ENCODE measurements around the gene CACNA1H.

CACNA1H gene

GRCh38 chr16:1159325-1159972, 6.5 kb downstream of the CACNA1H start:
- DNase-seq = no peak

DNA sequence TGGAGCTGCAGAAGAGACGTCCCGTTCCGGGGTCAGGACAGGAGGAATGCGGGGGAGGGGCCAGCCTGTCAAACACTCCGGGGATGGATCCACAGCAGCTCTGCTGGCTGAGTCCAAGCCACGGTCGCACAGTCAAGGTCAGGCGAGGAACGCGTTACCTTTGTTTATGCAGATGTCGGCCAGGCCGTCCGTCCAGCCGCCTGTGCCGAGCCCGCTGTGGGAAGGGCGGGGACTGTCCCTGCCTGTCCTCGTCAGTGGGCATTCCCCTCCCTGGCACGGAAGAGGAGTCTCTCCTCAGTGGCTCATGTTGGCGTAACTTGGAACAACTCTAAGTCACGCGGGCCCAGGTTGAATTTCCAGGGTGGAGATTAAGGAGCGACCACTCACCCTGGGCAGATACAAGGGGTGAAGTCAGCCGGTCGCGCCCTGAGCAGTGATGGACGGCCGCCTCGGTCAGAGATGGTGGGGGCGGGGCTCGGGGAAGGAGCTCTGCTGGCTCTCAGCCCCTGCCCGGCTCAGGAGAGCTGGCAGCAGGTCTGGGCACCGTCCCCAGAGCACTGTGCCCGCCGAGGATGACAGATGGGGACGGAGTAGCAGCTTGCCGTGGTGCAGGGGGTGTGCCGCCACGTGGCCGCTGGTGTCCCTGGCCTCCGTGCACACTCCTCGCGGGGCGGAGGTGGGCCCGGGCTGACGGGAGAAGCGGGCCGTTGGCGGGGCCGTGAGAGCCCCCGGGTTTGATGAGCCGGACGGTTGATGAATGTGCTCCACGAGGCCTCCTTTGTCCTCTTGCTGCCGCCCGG, 7.3 kb downstream of the CACNA1H start:
- no peak for DNase-seq

DNA sequence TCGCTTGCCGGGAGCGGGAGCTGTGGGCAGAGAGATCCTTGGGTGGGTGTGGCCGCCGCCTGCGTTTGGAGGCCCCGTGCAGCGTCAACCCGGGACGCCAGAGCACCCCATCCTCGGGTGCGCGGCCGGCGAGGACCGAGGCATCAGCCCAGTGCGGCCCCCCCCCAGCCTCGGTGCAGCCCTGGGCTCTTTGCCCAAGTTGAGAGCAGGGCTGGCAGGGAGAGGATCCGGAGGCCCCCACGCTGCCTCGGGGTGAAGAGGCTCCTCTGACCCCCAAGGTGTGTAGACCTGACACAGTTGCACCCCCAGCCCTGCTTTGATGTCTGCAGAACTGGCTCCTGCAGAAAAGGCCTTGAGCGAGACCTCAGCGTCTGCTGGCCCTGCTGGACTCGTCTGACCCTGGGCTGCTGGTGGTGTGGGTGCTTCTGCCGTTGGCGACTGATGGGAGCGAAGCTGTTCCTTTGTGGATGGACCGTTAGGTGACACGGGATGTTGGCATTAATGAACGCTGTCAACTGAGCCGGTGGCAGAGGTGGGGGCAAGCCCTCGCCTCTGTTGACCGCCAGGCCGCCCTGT, 8.0 kb downstream of the CACNA1H start:
- DNase-seq = no peak

DNA sequence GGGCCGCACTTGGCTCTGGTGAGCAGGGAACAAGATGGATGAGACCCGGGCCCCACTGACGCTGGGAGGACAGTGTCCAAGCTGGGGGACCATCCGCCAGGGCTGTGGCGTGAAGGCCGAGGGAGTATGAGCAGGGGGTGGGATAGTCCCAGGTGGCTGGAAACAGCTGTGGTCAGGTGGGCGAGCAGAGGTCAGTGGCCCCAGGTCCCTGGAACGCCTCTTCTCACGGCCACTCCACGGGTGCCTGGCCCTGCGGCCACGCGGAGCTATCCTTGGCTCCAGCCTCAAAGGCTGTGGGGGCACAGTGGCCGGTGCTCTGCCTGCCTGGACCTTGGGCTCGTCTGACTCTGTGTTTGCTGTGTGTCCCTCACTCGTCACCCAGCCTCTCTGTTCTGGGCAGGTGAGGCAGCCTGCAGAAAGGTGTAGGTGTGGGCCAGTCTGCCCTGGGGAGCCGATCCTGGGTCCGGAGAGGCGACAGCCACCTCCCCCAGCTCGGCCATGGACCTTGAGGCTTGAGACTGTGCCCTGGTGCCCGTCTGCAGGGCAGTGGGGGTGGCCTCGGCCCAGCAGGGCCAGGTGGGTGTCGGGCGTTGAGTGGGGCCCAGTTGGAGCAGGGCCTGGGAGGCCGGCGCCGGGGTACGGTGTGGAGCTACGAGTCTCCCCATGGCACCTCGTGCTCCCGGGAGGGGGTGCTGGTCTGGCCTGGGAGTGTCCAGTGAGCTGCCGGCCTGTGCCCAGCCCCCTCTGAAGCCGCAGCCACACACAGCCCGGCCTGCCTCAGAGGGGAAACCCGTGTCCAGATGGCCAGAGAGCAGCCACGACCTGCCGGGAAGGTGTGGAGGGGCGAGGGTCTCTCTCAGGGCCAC, 10.0 kb downstream of the CACNA1H start:
- no peak for DNase-seq

GRCh38 chr16:1163567-1164055, 10.7 kb downstream of the CACNA1H start:
- DNase-seq = no peak

DNA sequence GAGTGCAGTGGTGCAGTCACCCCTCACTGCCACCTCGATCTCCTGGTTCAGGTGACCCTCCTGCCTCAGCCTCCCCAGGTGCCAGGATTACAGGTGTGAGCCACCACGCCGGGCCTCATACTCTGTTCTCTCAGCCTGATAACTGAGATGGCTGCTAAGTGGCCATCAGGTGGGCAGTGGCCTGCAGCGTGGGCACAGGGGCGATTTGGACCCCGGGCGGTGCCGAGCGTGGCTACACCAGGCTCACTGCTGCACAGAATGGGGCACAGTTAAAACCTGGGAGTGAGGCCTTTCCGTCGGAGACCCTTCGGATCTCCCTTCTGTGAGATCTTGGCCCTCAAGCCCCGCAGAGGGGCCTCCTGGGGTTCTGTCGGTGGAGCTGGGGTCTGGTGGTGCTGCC, 11.5 kb downstream of the CACNA1H start:
- no peak for DNase-seq

- DNase-seq = no peak
Measured at GRCh38 chr16:1164975-1165374, 12.1 kb downstream of the CACNA1H start.

GRCh38 chr16:1165511-1165910, 12.6 kb downstream of the CACNA1H start:
- no peak for DNase-seq

DNA sequence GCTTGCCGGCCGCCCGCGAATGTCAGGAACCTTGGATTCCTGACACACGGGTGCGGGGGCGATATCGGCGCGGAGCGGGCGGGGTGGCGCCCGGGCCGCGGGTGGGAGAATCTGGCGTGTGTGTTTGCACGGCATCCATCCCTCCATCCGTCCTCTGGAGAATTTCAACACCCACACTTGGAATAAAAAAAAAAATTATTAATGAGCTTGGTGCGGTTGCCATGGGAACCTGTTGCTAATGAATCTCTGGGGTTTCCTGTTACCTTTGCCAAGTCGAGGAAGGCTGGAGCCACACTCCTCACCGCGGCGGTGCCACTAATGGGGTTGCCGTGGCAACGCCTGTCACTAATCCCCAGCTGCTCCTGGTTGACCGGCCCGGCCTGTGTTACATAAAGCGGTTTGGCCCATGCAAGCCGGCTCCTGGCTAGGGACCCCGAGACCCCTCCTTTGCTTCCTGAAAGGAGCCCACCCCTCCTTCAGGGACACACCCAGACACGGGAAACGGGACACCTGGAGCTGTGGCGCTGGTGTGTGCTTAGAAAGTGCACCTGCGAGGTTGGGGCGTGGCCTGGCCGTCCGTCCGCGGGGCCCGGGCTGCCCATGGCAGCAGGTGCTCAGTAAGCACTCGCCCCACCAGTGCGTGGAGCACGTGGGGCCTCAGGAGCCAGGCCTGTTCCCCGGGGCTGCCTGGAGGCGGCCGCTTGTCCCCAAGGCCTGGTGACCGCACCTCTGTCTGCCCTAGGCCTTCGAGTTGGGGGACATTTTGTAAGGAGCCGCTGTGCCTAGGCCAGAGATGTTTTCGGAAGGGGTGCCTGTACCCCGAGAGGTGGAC, 14.6 kb downstream of the CACNA1H start:
- peak; percentile 55 for DNase-seq

- DNase-seq = no peak
Measured at GRCh38 chr16:1168837-1169236, 15.9 kb downstream of the CACNA1H start.

GRCh38 chr16:1169285-1170075, 16.6 kb downstream of the CACNA1H start:
- DNase-seq = no peak

DNA sequence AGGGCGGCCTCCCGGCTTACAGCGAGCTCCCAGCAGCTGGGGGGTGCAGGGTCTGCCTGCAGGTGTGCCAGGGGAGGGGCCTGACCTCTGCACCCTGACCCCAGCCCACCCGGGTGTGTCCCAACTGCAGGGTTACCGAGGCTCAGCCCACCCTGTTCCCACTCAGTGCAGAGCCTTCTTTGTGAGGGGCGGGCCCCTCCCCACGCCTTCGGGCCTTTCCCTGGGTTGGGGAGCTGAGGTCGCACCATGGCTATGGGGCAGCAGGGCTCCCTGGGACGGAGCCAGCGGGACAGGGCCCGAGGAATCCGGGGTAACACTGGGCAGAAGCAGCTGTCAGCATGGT, 17.1 kb downstream of the CACNA1H start:
- DNase-seq = no peak

GRCh38 chr16:1171001-1171400, 18.1 kb downstream of the CACNA1H start:
- DNase-seq = no peak

DNA sequence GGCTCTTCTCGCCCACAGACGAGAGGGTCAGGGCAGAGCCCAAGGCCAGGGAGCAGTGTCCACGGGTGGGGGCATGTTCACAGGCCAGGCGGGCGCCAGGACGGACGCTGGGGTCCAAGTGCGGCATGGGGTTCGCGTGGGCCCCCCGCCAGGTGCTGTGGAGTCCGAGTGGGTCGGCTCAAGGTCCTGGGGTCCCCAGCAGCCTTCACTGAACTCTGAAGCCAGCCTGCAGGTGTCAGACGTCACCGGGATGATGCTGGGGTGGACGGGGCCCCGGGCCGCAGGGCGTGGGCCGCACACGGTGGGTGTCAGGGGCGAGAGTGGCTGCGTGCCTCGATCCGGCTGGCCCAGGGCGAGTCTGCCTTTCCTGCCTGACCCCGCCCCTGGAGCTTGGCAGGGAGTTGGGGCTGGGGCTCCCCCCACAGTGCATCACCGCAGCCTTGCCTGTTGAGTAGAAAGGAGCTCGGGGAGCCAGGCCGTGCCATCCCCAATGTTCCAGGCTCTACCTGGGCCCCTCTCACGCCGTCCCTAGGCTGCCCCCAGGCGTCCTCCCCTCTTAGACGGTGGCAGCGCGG, 19.0 kb downstream of the CACNA1H start:
- DNase-seq = no peak

GRCh38 chr16:1172651-1173050, 19.7 kb downstream of the CACNA1H start:
- no peak for DNase-seq

GRCh38 chr16:1173788-1174451, 21.0 kb downstream of the CACNA1H start:
- DNase-seq = no peak

DNA sequence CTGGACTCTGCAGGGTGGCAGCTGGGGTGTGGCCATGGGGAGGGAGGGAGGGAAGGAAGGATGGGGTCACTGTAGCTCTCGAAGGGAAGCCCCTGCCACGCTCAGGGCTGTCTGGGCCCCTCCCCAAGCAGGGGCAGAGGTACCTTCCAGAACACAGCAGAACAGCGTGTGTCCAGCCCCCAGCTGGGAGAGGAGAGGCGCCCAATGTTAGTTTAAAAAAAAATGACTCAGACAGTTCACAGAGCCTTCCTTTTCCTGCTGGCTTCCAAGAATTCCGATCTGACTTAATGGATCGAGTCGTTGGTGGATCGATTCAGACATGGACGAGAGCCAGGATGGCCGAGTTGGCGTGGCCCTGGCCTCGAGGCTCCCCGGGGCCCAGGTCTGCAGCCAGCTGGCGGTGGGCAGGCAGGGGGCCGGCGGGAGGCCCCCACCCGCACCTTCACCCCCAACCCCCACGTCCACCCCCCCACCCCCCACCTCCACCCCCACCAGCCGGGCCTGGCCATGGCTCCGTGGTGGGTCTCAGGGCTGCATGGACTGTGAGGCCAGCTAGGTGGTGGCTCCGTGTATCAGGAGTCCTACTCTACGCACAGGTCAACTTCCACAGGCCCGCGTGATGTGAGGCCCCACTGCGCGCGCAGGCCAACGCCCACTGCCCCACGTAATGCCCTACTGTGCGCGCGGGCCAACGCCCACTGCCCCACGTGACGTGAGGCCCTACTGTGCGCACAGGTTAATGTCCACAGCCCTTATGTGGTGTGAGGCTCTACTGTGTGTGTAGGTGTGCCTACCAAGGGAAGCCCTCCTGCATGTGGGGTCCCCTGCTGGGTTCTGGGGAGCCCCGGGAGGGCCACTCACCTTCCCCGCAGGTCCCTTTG, 21.8 kb downstream of the CACNA1H start:
- no peak for DNase-seq

- no peak for DNase-seq
Measured at GRCh38 chr16:1175566-1176279, 22.8 kb downstream of the CACNA1H start.
